GM18511 (cell line): ENCODE measurements around the gene RGS19.

ENCODE experiments used
- ATAC-seq: cut with Tn5 transposase; IDR thresholded peaks from one replicate; pipeline ENCODE4 v1.9.1; 2021; ENCODE audit warnings: mild to moderate bottlenecking, moderate library complexity; ENCODE audit not compliant: unreplicated experiment

The RGS19 gene

GRCh38 chr20:64037498-64038213 lies 41.7 kb downstream of the RGS19 start:
- ATAC-seq, result no peak

GRCh38 chr20:64037199-64037497 lies 42.2 kb downstream of the RGS19 start:
- no peak for ATAC-seq

- no peak for ATAC-seq
These were observed 42.7 kb downstream of the RGS19 start for GRCh38 chr20:64036346-64037198.

- ATAC-seq, result no peak
These were observed 43.4 kb downstream of the RGS19 start, which contains the start of gene C20orf204 for GRCh38 chr20:64035933-64036345. Gene C20orf204, plus strand, starts transcription at chr20:64036182. Its CDS starts 142 bp downstream, at chr20:64036324.

- ATAC-seq, result no peak
These were observed 44.0 kb downstream of the RGS19 start for GRCh38 chr20:64035066-64035932.

- ATAC-seq, result no peak
These were observed 45.3 kb downstream of the RGS19 start for GRCh38 chr20:64033981-64034493.

GRCh38 chr20:64032706-64033624 lies 46.4 kb downstream of the RGS19 start:
- ATAC-seq, result no peak

GRCh38 chr20:64031822-64032314 lies 47.5 kb downstream of the RGS19 start:
- no peak for ATAC-seq

- ATAC-seq, result no peak
These were observed 48.8 kb downstream of the RGS19 start for GRCh38 chr20:64030371-64031134.

GRCh38 chr20:64029293-64030117 lies 49.8 kb downstream of the RGS19 start:
- no peak for ATAC-seq

GRCh38 chr20:64027981-64028685 lies 51.2 kb downstream of the RGS19 start:
- no peak for ATAC-seq

GRCh38 chr20:64025826-64026412 lies 53.4 kb downstream of the RGS19 start:
- no peak for ATAC-seq

GRCh38 chr20:64025101-64025825 lies 54.1 kb downstream of the RGS19 start:
- ATAC-seq, result no peak

GRCh38 chr20:64024141-64024990 lies 55.0 kb downstream of the RGS19 start:
- ATAC-seq, result no peak

- ATAC-seq, result no peak
These were observed 55.8 kb downstream of the RGS19 start for GRCh38 chr20:64023361-64024140.
